Measurements from ENCODE around the gene CRYZL1. TPM values are rescaled to one million over a fixed set of nuclear protein-coding genes. Genes with fewer than 3 reads are reported as not detected.

The CRYZL1 gene
- total RNA-seq, 1 donor from 2014 or later = 68.9 TPM

- DNase-seq (ENCODE audit: low spot score in 2 of 2) = no peak
- FAIRE-seq = no peak
These were observed 96.9 kb downstream of the CRYZL1 start for GRCh38 chr21:33544451-33545195.

GRCh38 chr21:33543505-33544129 is 97.9 kb downstream of the CRYZL1 start:
- DNase-seq (ENCODE audit: low spot score in 2 of 2) = no peak
- FAIRE-seq = no peak

GRCh38 chr21:33542640-33543504 is 98.7 kb downstream of the CRYZL1 start, which contains the start of gene SON:
TSS of gene SON (plus strand) at chr21:33543038. CDS start at chr21:33543093, 55 bp downstream.
- DNase-seq (ENCODE audit: low spot score in 2 of 2) (peak; percentile 92), FAIRE-seq (no peak)

GRCh38 chr21:33541756-33542639 is 99.5 kb downstream of the CRYZL1 start, which contains the start of gene GART:
TSS of gene GART (minus strand) at chr21:33542117. CDS start at chr21:33539315, 2,802 bp downstream.
- FAIRE-seq (no peak), DNase-seq (ENCODE audit: low spot score in 2 of 2) (peak; percentile 66 to 69)

- no peak for DNase-seq (ENCODE audit: low spot score in 2 of 2)
These were observed 100.3 kb downstream of the CRYZL1 start for GRCh38 chr21:33541105-33541711.

GRCh38 chr21:33540711-33541104 is 100.8 kb downstream of the CRYZL1 start:
- FAIRE-seq = no peak

More at GRCh38 chr21:33541105-33541711, 100.3 kb downstream of the CRYZL1 start:
- no peak for FAIRE-seq

GRCh38 chr21:33539616-33540015 is 101.9 kb downstream of the CRYZL1 start:
- no peak for DNase-seq (ENCODE audit: low spot score in 2 of 2)
- no peak for FAIRE-seq

More at GRCh38 chr21:33540711-33541104, 100.8 kb downstream of the CRYZL1 start:
- no peak for DNase-seq (ENCODE audit: low spot score in 2 of 2)

Other genes starting within 250 kb of the CRYZL1 start
- gene IFNGR2, start 238.3 kb downstream of the CRYZL1 start, total RNA-seq = 60.3 TPM
- gene TMEM50B, start 161.8 kb downstream of the CRYZL1 start, total RNA-seq = 46.9 TPM
- gene DNAJC28, start 150.0 kb downstream of the CRYZL1 start, total RNA-seq = 6.5 TPM
- 83.2 TPM for gene GART, start 99.6 kb downstream of the CRYZL1 start, total RNA-seq
- 95.0 TPM for gene SON, start 98.7 kb downstream of the CRYZL1 start, total RNA-seq
- gene DONSON, start 53.1 kb downstream of the CRYZL1 start, total RNA-seq = 24.5 TPM
- 73.8 TPM for gene ITSN1, start 760 bp upstream of the CRYZL1 start, total RNA-seq